Esophagus muscularis mucosa (tissue), 4 donors: ENCODE data around the gene SUN5. TPM values are rescaled to one million over a fixed set of nuclear protein-coding genes. Genes with fewer than 3 reads are reported as not detected.

Experiments used
- DNase-seq: peaks from one replicate; pipeline ENCODE4 v3.0.0-alpha.2; 2017; ENCODE audit errors: extremely low spot score
- H3K27ac ChIP-seq, 4 donors: fragments of 200-600 bp; sonication (generic); replicated peaks in 1 of 4; 1 replicate in 3 of 4; 2 replicates in 1 of 4; pipeline ENCODE4 v1.5.1; 2016 to 2019; ENCODE audit warnings: mild to moderate bottlenecking in 1 of 4
- H3K27me3 ChIP-seq, 4 donors: fragments of 200-600 bp; sonication (generic); one replicate each; pipeline versions ENCODE4 v1.5.1 to v1.6.0; 2016 to 2019
- H3K36me3 ChIP-seq, 4 donors: fragments of 200-600 bp; sonication (generic); one replicate each; pipeline ENCODE4 v1.5.1; 2016 to 2019
- H3K4me1 ChIP-seq, 4 donors: fragments of 200-600 bp; sonication (generic); one replicate each; pipeline ENCODE4 v1.5.1; 2016 to 2019
- H3K4me3 ChIP-seq, 4 donors: fragments of 200-600 bp; sonication (generic); 1 replicate in 2 of 4; 2 replicates in 2 of 4; pipeline ENCODE4 v1.5.1; 2016 to 2019; ENCODE audit warnings: mild to moderate bottlenecking in 4 of 4, moderate library complexity in 1 of 4
- H3K9me3 ChIP-seq, 4 donors: fragments of 200-600 bp; sonication (generic); 1 replicate in 3 of 4; 2 replicates in 1 of 4; pipeline ENCODE4 v1.5.1; 2016 to 2019
- EP300 ChIP-seq: sonication (generic); formaldehyde crosslinking; IDR thresholded peaks from one replicate; pipeline ENCODE4 v1.6.1; 2017; ENCODE audit warnings: antibody characterized with exemption
- POLR2A ChIP-seq: fragments of 450-650 bp; IDR thresholded peaks from one replicate; pipeline ENCODE4 v1.6.1; 2017; ENCODE audit warnings: antibody characterized with exemption, moderate library complexity, mild to moderate bottlenecking, low read depth
- POLR2AphosphoS5 ChIP-seq, 2 donors: sonication (generic); formaldehyde crosslinking; IDR thresholded peaks; one replicate each; pipeline ENCODE4 v1.6.1; 2017; ENCODE audit warnings: antibody characterized with exemption in 2 of 2
- WGBS: methylation state at CpG from one replicate; pipeline ENCODE4 v1.1.5; 2018; 5-methylcytosine and 5-hydroxymethylcytosine counted together
- intact Hi-C: fragments of 100-400 bp; cut with DNase I; formaldehyde crosslinking; loops from one replicate; pipeline ENCODE4 v1.15.1; 2023
- total RNA-seq, 4 donors: library from RNA; depleted of rRNA; stranded (reverse); fragments of >200 nt; gene quantifications; one replicate each; pipeline versions ENCODE4 v1.1.0 to v1.2.1, GENCODE V29; 2016
- TF ChIP-seq, protein P1 (sequence below), 3 experiments: fragments of 200-600 bp in 2 of 3; fragments of 450-650 bp in 1 of 3; sonication (generic) in 2 of 3; IDR thresholded peaks; one replicate each; pipeline ENCODE4 v1.5.1; 2017 to 2019; ENCODE audit warnings: antibody characterized with exemption in 3 of 3, mild to moderate bottlenecking in 2 of 3, moderate library complexity in 1 of 3

The SUN5 gene
- total RNA-seq, 4 donors from 2014 or later = not detected

DNA sequence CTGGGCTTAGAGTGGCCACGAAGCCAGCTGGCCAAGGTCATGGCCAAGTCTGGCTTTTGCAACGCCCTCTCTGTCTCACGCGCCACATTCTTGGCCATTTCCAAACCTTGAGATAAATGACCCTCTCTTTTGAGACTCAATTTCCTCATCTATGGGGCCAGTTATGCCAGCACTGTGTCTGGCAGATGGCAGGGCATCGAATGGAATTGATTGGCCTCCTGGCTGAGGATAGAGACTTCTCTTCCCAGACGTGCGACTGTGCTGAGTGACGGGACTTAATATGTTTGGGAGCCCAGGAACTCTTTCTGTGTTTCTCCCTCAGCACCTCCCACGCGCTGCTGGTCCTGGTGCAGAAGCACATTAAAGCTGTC, 10.9 kb upstream of the SUN5 start:
- Histone ChIP-seq H3K4me3 (no peak overlapping the region), H3K36me3 (no peaks in the 10 kb centered on the region), H3K27me3 (peaks cover 0 to 54% (median 0%) of the 10 kb centered on the region in 4 donors), H3K27ac (no peak overlapping the region), H3K9me3 (no peaks in the 10 kb centered on the region), H3K4me1 (no peaks in the 10 kb centered on the region)
- TF ChIP-seq POLR2AphosphoS5 (IDR thresholded peaks at IDR 0.05) = no peak
- no peak for TF ChIP-seq POLR2A
- TF ChIP-seq EP300 = no peak
- TF ChIP-seq, protein P1, sequence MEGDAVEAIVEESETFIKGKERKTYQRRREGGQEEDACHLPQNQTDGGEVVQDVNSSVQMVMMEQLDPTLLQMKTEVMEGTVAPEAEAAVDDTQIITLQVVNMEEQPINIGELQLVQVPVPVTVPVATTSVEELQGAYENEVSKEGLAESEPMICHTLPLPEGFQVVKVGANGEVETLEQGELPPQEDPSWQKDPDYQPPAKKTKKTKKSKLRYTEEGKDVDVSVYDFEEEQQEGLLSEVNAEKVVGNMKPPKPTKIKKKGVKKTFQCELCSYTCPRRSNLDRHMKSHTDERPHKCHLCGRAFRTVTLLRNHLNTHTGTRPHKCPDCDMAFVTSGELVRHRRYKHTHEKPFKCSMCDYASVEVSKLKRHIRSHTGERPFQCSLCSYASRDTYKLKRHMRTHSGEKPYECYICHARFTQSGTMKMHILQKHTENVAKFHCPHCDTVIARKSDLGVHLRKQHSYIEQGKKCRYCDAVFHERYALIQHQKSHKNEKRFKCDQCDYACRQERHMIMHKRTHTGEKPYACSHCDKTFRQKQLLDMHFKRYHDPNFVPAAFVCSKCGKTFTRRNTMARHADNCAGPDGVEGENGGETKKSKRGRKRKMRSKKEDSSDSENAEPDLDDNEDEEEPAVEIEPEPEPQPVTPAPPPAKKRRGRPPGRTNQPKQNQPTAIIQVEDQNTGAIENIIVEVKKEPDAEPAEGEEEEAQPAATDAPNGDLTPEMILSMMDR (IDR thresholded peaks at IDR 0.05) = no peak
- intact Hi-C loops = no loop called here
- WGBS = 73% methylated on average over 10 of the region's 10 CpGs
- DNase-seq = no peak

- H3K27me3 ChIP-seq = peaks cover 0 to 54% (median 0%) of the 10 kb centered on the region in 4 donors
- H3K27ac ChIP-seq = no peak overlapping the region
- DNase-seq = no peak
- intact Hi-C loops = no loop called here
- WGBS = 75% methylated on average over 8 of the region's 16 CpGs
- no peak for TF ChIP-seq POLR2AphosphoS5 (IDR thresholded peaks at IDR 0.05)
- TF ChIP-seq, protein P1 (IDR thresholded peaks at IDR 0.05) = no peak
- TF ChIP-seq EP300 = no peak
- TF ChIP-seq POLR2A = no peak
- H3K36me3 ChIP-seq = no peaks in the 10 kb centered on the region
- H3K9me3 ChIP-seq = no peaks in the 10 kb centered on the region
- H3K4me3 ChIP-seq = no peak overlapping the region
- H3K4me1 ChIP-seq = no peaks in the 10 kb centered on the region
These were observed 10.3 kb upstream of the SUN5 start for GRCh38 chr20:33014336-33015113.

DNA sequence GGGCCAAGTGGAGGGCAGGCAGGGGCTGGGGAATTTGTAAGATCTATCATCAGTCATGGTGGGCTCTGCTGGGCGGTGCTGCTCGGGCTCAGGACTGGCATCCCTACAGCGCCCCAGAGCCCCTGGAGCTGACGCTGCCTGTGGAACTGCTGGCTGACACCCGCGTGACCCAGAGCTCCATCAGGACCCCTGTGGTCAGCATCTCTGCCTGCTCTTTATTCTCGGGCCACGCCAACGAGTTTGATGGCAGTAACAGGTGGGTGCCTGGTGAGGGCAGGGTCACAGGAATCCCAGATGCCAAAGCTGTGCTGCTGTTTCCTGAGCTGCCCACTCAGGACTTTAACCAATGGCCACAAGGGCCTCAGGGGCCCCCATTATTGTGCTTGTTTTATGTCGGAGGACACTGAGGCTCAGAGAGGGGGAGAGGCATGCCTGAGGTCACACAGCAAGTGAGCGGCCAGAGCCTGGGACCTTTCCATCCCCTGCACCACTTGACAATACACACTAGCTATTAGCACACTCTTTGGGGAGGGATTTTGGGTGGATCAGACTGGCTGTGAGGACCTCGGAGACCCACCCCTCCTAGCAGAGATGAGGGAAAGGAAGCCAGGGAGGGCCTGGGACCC, 9.6 kb upstream of the SUN5 start:
- 75% methylated on average over 3 of the region's 12 CpGs for WGBS
- H3K9me3 ChIP-seq = no peaks in the 10 kb centered on the region
- H3K27ac ChIP-seq = no peak overlapping the region
- H3K4me1 ChIP-seq = no peaks in the 10 kb centered on the region
- intact Hi-C loops = no loop called here
- no peak overlapping the region for H3K4me3 ChIP-seq
- no peak for DNase-seq
- H3K36me3 ChIP-seq = no peaks in the 10 kb centered on the region
- TF ChIP-seq, protein P1 (IDR thresholded peaks at IDR 0.05) = no peak
- TF ChIP-seq POLR2AphosphoS5 (IDR thresholded peaks at IDR 0.05) (no peak), EP300 (no peak), POLR2A (no peak)
- peaks cover 0 to 54% (median 0%) of the 10 kb centered on the region in 4 donors for H3K27me3 ChIP-seq

DNA sequence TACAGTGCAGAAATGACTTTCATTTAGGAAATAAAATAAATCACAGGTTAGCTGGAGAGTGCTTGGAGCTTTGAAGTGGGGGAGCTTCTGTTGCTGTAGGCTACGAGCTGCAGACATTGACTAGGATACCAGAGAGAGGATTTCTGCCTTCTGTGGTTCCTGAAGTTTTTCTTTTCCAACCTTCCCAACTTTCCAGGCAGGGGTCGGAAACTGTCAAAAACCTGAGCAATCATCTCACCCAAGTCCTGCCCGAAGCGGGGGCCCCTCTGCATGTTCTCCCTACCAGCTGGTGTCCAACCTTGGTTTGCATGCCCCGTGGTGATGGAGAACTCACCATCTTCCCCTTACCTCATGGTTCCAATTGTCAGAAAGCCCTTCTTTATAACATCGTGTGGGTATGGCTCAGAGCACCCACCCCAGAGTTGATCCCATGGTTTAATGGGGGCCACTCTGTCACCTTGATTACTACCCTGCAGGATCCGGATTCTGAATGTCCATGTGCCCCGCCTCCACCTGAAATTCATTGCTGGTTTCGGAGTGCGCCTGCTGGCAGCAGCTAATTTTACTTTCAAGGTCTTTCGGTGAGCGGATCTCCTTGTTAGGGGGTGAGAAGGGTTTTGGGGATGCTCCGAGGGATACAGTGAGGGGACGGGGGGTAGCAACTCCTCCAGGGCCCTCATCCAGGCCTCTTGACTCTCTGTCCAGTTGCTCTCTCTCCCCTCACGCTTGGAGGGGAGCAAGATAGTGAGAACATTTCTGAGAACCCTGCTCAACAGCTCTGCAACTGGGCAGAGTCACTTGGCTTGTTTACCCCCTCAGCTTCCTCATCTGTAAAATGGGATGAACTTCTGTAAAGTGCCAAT, 8.3 kb upstream of the SUN5 start:
- intact Hi-C loops = no loop called here
- TF ChIP-seq, protein P1 (IDR thresholded peaks at IDR 0.05) = no peak
- TF ChIP-seq EP300 (no peak), POLR2A (no peak), POLR2AphosphoS5 (IDR thresholded peaks at IDR 0.05) (no peak)
- no peaks in the 10 kb centered on the region for H3K4me1 ChIP-seq
- no peaks in the 10 kb centered on the region for H3K9me3 ChIP-seq
- peaks cover 0 to 54% (median 0%) of the 10 kb centered on the region in 4 donors for H3K27me3 ChIP-seq
- no peak overlapping the region for H3K27ac ChIP-seq
- H3K4me3 ChIP-seq = no peak overlapping the region
- no peaks in the 10 kb centered on the region for H3K36me3 ChIP-seq
- no peak for DNase-seq
- 76% methylated on average over 15 of the region's 15 CpGs for WGBS
